ENCODE results near the gene MTHFR.

MTHFR gene

GRCh38 chr1:11805422-11806306, at the start of gene MTHFR, which contains the start of gene CLCN6:
TSS of gene MTHFR (minus strand) at chr1:11805964. CDS start at chr1:11803116, 2,848 bp downstream.
TSS of gene CLCN6 (plus strand) at chr1:11806191. CDS start at chr1:11806263, 72 bp downstream.
- DNase-seq: peak; percentile 97

GRCh38 chr1:11855430-11855829, 49.7 kb upstream of the MTHFR start:
- no peak for DNase-seq

DNA sequence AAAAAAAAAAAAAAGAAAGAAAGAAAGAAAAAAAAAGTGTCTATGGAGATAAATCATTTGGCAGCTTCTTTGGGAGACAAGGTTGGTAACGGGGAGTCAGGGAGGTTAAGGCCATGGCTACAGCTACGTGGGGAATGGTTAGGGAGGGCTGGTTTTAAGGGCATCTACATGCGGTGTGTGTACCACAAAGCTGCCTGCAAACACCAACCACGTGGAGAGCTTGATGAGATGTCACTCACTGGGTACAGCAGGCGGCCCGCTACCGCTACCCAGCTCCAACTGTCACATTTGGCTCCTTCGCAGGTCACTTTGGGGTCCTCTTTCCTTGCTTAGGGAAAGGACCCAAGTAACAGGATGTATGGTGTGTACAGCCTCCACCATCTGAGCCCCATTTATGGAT, 48.8 kb upstream of the MTHFR start:
- no peak for DNase-seq

DNA sequence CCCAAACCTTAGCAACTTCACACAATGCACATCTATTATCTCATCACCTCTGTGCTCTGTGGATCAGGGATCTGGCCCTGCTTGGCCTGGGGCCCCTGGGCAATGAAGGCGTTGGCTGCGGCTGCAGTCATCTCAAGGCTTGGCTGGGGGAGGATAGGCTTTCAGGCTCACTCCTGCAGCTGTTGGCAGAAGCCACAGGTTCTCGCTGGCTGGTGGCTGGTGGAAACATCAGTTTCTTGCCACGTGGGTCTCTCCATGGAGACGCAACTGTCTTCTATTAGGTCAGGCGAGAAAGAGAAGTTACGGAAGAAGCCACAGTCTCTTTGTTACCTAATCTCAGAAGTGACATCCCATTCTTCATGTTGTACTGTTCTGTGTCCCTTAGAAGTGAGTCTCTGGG, 45.4 kb upstream of the MTHFR start:
- DNase-seq: no peak

DNA sequence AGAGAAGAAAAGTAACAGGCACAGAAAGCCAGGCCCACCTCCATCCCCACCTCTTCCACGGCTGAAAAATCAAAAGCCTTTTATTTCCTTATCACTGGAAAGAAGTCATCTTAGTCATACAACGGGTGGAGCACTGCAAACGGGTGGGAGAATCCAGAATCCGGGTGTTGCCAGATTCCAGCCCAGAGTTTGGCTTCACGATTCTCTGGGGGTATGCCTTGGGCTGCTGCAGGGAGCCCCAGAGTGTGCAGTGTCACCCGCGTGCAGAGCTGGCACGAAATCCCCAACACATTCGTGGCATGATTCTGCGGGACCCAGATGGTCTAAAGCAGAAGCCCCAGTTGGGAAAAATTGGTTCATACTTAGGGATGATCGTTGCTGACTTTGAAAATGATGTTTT, 44.4 kb upstream of the MTHFR start:
- no peak for DNase-seq

DNA sequence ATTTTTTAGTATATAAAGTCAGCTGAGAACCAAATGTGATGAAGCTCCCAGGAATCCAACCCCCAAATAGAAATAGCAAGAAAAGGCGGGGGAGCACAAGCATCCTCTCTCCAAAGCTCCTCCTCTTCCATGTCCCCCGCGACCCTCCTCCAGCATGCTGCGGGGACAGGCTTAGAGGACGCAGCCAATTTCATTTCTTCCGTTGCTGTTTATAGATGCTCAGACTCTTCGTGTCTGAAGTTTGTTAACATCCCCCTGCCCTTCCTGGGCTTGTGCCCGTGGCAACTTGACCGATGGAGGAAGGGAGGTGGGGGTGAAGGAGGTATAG, 42.6 kb upstream of the MTHFR start:
- no peak for DNase-seq

- DNase-seq: no peak
These were observed 42.1 kb upstream of the MTHFR start, which contains the start of gene NPPA for GRCh38 chr1:11847667-11848372. TSS of gene NPPA (minus strand) at chr1:11847783. CDS start at chr1:11847684, 99 bp downstream.

DNA sequence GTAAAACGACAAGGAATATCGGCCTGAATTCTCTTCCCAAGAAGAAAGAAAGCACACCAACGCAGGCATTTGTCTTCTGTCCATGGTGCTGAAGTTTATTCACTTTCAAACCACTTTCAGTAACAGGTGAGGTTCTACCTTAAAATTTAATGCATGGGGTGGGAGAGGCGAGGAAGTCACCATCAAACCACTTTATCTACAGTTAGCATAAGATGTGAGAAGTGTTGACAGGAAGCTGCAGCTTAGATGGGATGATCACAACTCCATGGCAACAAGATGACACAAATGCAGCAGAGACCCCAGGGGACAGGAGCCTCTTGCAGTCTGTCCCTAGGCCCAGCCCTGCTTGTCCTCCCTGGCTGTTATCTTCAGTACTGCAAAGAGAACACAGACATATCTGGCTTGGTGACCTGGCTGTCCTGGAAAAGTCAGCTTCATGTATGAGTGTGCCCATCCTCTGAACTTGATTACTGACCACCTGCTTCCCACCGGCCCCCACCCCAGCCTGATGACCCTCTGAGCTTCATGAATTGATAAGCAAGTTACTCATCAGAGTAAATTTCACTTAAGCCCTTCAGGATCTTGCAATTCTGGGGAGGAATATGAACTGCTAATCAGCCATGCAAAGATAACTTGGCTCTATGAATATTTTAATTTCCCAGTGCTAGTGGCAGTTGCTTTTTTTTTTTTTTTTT, 40.0 kb upstream of the MTHFR start:
- DNase-seq: peak; percentile 49

- DNase-seq: no peak
These were observed 36.6 kb upstream of the MTHFR start for GRCh38 chr1:11842154-11843041.

DNA sequence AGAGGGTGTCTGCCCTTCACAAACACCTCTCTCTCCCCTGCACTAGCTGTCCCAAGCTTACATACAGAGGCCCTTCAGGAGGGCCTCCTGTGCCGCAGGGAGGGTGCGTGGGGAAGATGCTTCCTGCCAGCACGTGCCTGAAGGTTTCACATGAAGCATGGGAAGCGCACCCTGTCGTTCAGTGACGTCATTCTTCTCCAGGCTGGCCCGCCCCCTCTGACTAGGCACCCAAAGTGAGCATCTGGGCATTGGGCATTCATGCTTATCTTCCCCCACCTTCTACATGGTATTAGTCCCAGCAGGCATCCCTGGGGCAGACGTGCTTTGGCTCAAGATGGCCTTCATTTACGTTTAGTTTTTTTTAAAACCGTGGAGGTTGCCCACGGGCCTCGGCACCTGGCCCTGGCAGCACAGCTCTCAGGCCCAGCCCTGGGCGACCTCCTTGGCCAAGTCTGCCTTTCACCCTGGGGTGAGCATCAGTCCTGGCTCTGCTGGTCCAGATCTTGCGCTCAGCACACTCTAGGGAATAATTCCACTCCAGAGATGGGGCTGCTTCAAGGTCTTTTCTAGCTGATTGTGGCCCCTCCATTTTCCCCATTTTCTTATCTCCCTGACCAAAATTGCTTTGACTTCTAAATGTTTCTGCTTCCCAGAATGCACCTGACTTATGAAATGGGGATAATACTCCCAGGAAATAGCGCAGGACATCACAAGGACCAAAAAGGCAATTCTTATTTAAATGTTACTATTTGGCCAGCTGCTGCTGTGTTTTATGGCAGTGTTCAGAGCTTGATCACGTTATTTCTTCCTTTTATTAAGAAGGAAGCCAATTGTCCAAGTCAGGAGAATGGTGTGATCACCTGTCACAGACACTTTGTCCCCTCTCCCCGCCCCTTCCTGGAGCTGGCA, 35.7 kb upstream of the MTHFR start:
- DNase-seq: no peak

GRCh38 chr1:11839727-11840705, 34.3 kb upstream of the MTHFR start:
- no peak for DNase-seq

DNA sequence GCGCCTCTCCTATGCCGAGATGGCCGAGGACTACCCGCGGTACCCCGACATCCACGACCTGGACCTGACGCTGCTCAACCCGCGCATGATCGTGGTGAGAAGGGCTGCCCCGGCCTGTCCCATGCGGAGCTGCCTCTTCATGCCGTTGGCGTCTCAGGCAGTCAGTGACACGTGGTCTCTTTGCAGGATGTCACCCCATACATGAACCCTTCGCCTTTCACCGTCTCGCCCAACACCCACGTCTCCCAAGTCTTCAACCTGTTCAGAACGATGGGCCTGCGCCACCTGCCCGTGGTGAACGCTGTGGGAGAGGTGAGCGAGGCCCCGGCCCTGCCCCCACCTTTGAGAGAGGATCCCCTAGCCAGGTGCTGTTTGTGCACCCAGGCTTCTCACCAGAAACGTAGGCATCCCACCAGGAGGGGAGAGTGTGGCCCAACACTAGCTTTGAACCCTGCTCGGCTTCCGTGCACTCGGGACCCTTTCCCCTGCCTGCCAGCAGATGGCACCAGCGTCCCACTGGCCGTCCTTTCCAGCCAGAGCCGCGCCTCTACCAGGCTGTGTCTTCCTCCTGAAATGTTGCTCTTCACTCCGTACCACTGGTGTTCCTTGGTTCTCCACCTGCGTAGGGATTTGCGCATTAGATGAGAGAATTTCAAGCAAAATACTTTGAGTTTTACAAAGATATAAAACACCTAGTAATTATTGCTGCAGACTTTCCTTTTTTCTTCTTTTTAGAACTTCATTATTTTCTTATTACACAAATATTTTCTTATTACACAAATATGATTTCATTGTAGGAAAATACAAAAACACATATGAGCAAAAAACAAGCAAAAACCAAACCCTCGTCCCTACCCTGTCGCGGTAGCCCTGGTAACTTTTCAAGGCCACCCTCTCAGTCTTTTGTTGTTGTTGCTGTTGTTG, 32.8 kb upstream of the MTHFR start:
- DNase-seq: peak; percentile 74

GRCh38 chr1:11837767-11838348, 32.1 kb upstream of the MTHFR start:
- DNase-seq: no peak

DNA sequence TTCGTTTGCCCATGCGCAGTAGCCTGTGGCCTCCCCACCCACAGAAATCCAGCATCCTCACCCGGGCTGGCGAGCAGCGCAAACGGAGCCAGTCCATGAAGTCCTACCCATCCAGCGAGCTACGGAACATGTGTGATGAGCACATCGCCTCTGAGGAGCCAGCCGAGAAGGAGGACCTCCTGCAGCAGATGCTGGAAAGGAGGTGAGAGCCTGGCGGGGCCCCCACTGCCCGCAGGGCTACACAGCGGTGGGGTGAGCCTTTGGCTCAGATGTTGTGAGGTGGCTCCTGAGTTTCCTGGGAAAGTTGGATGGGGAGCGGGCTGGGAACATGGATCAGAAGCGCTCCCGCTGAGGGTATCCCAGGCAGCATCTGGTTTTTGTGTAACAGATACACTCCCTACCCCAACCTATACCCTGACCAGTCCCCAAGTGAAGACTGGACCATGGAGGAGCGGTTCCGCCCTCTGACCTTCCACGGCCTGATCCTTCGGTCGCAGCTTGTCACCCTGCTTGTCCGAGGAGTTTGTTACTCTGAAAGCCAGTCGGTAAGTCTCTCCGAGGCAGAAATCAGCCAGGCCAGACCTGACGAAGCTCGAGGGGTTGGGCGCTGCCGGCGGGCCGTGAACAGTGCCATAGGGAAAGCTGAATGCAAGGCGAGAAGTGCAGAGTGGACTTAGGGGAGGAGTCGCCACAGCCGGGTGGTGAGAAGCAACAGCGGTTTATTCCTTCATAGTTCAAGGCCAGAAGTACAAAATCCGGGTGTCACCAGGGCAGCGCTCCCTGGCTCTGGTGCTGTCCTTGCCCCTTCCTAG, 31.4 kb upstream of the MTHFR start:
- no peak for DNase-seq

DNA sequence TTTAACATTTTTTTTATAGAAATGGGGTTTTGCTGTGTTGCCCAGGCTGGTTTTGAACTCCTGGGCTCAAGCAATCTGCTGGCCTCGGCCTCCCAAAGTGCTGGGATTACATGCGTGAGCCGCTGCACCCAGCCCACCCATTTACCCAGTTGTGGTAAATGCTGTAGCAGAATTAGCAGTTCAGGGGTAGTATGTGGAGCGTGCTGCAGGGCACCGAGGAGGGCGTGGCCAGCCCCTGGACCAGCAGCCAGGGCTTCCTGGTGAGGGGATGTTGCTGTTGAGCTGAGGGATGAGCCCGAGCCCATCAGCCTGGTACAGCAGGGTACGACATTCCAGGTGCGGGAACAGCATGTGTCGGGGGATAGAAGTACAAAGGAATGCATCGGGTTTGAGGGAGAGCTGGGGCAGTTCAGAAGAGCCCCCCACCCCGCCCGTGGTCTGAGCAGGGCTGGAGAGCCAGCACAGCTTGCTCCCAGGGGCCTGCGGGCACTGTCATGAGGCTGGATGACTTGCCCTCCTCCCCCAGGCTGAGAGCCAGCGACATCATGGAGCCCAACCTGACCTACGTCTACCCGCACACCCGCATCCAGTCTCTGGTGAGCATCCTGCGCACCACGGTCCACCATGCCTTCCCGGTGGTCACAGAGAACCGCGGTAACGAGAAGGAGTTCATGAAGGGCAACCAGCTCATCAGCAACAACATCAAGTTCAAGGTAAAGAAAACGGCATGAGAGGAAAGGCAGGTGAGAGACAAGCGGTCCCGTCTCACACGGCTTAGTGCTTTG, 29.9 kb upstream of the MTHFR start:
- DNase-seq: no peak

GRCh38 chr1:11833900-11834299, 28.1 kb upstream of the MTHFR start:
- no peak for DNase-seq

DNA sequence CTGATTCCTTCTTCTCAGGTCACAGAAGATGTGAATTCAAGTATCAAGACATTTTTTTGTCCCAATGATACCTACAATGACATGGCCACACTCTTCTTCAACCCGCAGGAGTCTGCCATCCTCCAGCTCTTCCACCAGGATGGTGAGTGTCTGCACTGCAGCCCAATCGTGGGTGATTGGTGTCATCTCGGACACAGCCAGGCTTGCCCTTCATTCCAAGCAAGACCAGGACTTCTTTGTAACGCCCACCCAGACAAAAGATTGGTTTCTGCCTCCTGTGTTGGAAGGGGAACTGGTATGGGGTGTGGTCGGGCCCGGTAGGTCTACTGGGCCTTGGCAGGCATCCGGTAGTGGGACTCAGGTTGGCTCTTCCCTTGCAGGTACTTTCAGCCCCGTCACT, 27.7 kb upstream of the MTHFR start:
- no peak for DNase-seq
